Measurements from ENCODE around the gene PHGDH.

- TF ChIP-seq ZNF317 (CRISPR knock-in tag; IDR thresholded peaks at IDR 0.05) (no peak), HIC2 (CRISPR knock-in tag; IDR thresholded peaks at IDR 0.05; ENCODE audit: low read depth) (no peak), TCF7L2 (IDR thresholded peaks at IDR 0.05; ENCODE audit: low read depth, low read length) (no peak), ZNF33A (CRISPR knock-in tag; IDR thresholded peaks at IDR 0.05; ENCODE audit: borderline replicate concordance) (no peak), NR3C1 (CRISPR knock-in tag; IDR thresholded peaks at IDR 0.05) (no peak), RFX1 (IDR thresholded peaks at IDR 0.05) (no peak), ZBTB40 (IDR thresholded peaks at IDR 0.05) (no peak), ZBTB40 (CRISPR knock-in tag; IDR thresholded peaks at IDR 0.05) (no peak), MAFK (conservative IDR thresholded peaks at IDR 0.05 in 1 of 2, IDR thresholded peaks at IDR 0.05 in 1 of 2; ENCODE audit: low read length in 2 of 2) (no peak), IRF2 (CRISPR knock-in tag; IDR thresholded peaks at IDR 0.05) (no peak), CCAR2 (optimal IDR thresholded peaks at IDR 0.05; ENCODE audit: low read depth, low read length) (no peak), POLR2AphosphoS5 (IDR thresholded peaks at IDR 0.05; ENCODE audit: low read depth, low read length) (no peak), ZBTB44 (CRISPR knock-in tag; IDR thresholded peaks at IDR 0.05) (no peak)
Observed at GRCh38 chr1:119702384-119702783, 9.3 kb upstream of the PHGDH start.

Data from HepG2 (cell line).